ENCODE measurements around the gene NR3C2. TPM values are rescaled to one million over a fixed set of nuclear protein-coding genes. Genes with fewer than 3 reads are reported as not detected.

NR3C2 gene
- total RNA-seq, 1 experiment from 2014 or later, result 0.26 TPM

GRCh38 chr4:148162991-148163390, 279.2 kb downstream of the NR3C2 start:
- ATAC-seq (no peak), DNase-seq (ENCODE audit: low read depth, low spot score) (no peak)
- Histone ChIP-seq H3K4me1 (ENCODE audit: control insufficient read depth, insufficient read depth, low read length) (no peaks in the 10 kb centered on the region), H3K36me3 (ENCODE audit: control insufficient read depth, insufficient read depth, low read length) (no peaks in the 10 kb centered on the region), H3K27ac (ENCODE audit: low read length) (no peak overlapping the region), H3K4me3 (ENCODE audit: low read depth in 2 of 2, low read length in 2 of 2) (no peak overlapping the region), H3K9me3 (ENCODE audit: control insufficient read depth, insufficient read depth, low read depth, low read length) (no peaks in the 10 kb centered on the region), H3K27me3 (ENCODE audit: control insufficient read depth, insufficient read depth, low read length) (no peaks in the 10 kb centered on the region)
- no peak for TF ChIP-seq POLR2AphosphoS5 (IDR thresholded peaks at IDR 0.05; ENCODE audit: low read depth, low read length)
- no peak for TF ChIP-seq CTCF (IDR thresholded peaks at IDR 0.05)
- TF ChIP-seq, protein P1, sequence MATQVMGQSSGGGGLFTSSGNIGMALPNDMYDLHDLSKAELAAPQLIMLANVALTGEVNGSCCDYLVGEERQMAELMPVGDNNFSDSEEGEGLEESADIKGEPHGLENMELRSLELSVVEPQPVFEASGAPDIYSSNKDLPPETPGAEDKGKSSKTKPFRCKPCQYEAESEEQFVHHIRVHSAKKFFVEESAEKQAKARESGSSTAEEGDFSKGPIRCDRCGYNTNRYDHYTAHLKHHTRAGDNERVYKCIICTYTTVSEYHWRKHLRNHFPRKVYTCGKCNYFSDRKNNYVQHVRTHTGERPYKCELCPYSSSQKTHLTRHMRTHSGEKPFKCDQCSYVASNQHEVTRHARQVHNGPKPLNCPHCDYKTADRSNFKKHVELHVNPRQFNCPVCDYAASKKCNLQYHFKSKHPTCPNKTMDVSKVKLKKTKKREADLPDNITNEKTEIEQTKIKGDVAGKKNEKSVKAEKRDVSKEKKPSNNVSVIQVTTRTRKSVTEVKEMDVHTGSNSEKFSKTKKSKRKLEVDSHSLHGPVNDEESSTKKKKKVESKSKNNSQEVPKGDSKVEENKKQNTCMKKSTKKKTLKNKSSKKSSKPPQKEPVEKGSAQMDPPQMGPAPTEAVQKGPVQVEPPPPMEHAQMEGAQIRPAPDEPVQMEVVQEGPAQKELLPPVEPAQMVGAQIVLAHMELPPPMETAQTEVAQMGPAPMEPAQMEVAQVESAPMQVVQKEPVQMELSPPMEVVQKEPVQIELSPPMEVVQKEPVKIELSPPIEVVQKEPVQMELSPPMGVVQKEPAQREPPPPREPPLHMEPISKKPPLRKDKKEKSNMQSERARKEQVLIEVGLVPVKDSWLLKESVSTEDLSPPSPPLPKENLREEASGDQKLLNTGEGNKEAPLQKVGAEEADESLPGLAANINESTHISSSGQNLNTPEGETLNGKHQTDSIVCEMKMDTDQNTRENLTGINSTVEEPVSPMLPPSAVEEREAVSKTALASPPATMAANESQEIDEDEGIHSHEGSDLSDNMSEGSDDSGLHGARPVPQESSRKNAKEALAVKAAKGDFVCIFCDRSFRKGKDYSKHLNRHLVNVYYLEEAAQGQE (IDR thresholded peaks at IDR 0.05; ENCODE audit: insufficient read depth in 1 of 2, low read depth in 2 of 2, low read length in 1 of 2), result no peak
- TF ChIP-seq TCF7L2 (IDR thresholded peaks at IDR 0.05; ENCODE audit: low read depth, low read length), result no peak
- no peak for TF ChIP-seq SIN3A (IDR thresholded peaks at IDR 0.05; ENCODE audit: borderline replicate concordance, insufficient read depth, low read depth, low read length)
- no TSS peak for BruUV-seq (replicated peaks)
- intact Hi-C loops (cut with micrococcal nuclease; ENCODE audit: unreplicated experiment), result no loop called here
- in situ Hi-C loops (cut with HindIII; ENCODE audit: low pct_unique_long_range_greater_than_20kb, low sequenced_read_pairs), result no loop called here
- POLR2A ChIA-PET, result no interaction called here
- CTCF ChIA-PET, result no interaction called here

GRCh38 chr4:148162519-148162918, 279.7 kb downstream of the NR3C2 start:
- TF ChIP-seq CTCF (IDR thresholded peaks at IDR 0.05), result no peak
- TF ChIP-seq, protein P1 (IDR thresholded peaks at IDR 0.05; ENCODE audit: insufficient read depth in 1 of 2, low read depth in 2 of 2, low read length in 1 of 2), result no peak
- TF ChIP-seq POLR2AphosphoS5 (IDR thresholded peaks at IDR 0.05; ENCODE audit: low read depth, low read length), result no peak
- TF ChIP-seq SIN3A (IDR thresholded peaks at IDR 0.05; ENCODE audit: borderline replicate concordance, insufficient read depth, low read depth, low read length), result no peak
- no peak for TF ChIP-seq TCF7L2 (IDR thresholded peaks at IDR 0.05; ENCODE audit: low read depth, low read length)
- H3K9me3 ChIP-seq (ENCODE audit: control insufficient read depth, insufficient read depth, low read depth, low read length), result no peaks in the 10 kb centered on the region
- H3K4me1 ChIP-seq (ENCODE audit: control insufficient read depth, insufficient read depth, low read length), result no peaks in the 10 kb centered on the region
- H3K27ac ChIP-seq (ENCODE audit: low read length), result no peak overlapping the region
- ATAC-seq (no peak), DNase-seq (ENCODE audit: low read depth, low spot score) (no peak)
- no TSS peak for BruUV-seq (replicated peaks)
- CTCF ChIA-PET, result no interaction called here
- intact Hi-C loops (cut with micrococcal nuclease; ENCODE audit: unreplicated experiment) (no loop called here), in situ Hi-C loops (cut with HindIII; ENCODE audit: low pct_unique_long_range_greater_than_20kb, low sequenced_read_pairs) (no loop called here)
- H3K36me3 ChIP-seq (ENCODE audit: control insufficient read depth, insufficient read depth, low read length), result no peaks in the 10 kb centered on the region
- H3K27me3 ChIP-seq (ENCODE audit: control insufficient read depth, insufficient read depth, low read length), result no peaks in the 10 kb centered on the region
- H3K4me3 ChIP-seq (ENCODE audit: low read depth in 2 of 2, low read length in 2 of 2), result no peak overlapping the region
- POLR2A ChIA-PET, result no interaction called here

Measured in Panc1 (cell line).